PFSK-1 (cell line): ENCODE measurements around the gene TMEM87B.

Source experiments
- FOXP2 ChIP-seq: optimal IDR thresholded peaks from 2 replicates; pipeline ENCODE3; 2011; ENCODE audit warnings: borderline replicate concordance, control low read depth, inconsistent platforms; ENCODE audit not compliant: insufficient read depth; ENCODE audit errors: extremely low read length, extremely low read depth
- POLR2AphosphoS5 ChIP-seq: IDR thresholded peaks from 2 replicates; pipeline ENCODE4 v1.6.1; 2012; ENCODE audit warnings: low read depth, mild to moderate bottlenecking, control low read depth, low read length, moderate library complexity
- SIN3A ChIP-seq: IDR thresholded peaks from 2 replicates; pipeline ENCODE4 v1.6.1; 2012; ENCODE audit warnings: mild to moderate bottlenecking, low read length, moderate library complexity, borderline replicate concordance; ENCODE audit not compliant: insufficient read depth
- TAF1 ChIP-seq: IDR thresholded peaks from 2 replicates; pipeline ENCODE4 v1.6.1; 2012; ENCODE audit warnings: low read length, control low read depth, borderline replicate concordance; ENCODE audit not compliant: insufficient read depth
- TF ChIP-seq, protein P1 (sequence below), 2 experiments: IDR thresholded peaks; 2 replicates each; pipeline versions ENCODE4 v1.6.1 to v1.8.0; 2011 to 2012; ENCODE audit warnings: low read depth in 2 of 2, low read length in 2 of 2, control low read depth in 1 of 2, inconsistent platforms in 1 of 2, mild to moderate bottlenecking in 1 of 2, moderate library complexity in 1 of 2; ENCODE audit not compliant: insufficient read depth in 1 of 2

DNA sequence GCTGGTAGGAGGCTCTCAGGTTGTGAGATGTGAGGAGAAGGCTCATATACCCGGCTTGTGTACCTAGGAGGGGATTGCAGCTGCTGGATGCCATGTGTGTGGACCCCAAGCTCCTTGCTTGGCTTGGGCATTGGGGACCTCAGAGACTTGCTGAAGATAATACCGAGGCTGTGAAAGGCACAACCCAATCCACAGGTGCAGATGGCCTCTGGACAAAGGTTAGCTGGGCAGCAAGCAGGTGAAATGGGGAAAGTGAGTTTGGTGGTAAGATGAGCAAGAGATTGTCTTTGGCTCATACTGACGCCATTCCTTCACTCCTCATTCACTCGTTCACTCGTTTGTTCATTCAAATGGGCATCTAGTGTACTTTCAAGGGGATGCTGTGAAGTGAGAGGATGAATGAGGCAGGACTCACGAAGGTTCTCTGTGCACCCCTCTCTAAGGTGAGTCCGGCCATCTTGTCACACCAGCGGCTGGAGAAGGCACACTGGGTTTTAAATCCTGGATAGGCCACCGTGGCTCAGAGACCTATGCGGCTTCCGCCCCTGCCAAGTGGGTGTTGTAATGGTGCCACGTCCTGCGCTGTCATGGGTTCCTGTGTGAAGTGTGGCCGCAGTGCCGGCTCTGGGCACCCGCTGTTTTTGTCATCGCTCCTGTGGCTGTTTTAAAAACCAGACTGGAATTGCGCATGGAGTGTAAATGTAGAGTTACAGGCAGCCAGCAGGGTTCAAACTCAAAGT lies 96.8 kb downstream of the TMEM87B start:
- TF ChIP-seq, protein P1, sequence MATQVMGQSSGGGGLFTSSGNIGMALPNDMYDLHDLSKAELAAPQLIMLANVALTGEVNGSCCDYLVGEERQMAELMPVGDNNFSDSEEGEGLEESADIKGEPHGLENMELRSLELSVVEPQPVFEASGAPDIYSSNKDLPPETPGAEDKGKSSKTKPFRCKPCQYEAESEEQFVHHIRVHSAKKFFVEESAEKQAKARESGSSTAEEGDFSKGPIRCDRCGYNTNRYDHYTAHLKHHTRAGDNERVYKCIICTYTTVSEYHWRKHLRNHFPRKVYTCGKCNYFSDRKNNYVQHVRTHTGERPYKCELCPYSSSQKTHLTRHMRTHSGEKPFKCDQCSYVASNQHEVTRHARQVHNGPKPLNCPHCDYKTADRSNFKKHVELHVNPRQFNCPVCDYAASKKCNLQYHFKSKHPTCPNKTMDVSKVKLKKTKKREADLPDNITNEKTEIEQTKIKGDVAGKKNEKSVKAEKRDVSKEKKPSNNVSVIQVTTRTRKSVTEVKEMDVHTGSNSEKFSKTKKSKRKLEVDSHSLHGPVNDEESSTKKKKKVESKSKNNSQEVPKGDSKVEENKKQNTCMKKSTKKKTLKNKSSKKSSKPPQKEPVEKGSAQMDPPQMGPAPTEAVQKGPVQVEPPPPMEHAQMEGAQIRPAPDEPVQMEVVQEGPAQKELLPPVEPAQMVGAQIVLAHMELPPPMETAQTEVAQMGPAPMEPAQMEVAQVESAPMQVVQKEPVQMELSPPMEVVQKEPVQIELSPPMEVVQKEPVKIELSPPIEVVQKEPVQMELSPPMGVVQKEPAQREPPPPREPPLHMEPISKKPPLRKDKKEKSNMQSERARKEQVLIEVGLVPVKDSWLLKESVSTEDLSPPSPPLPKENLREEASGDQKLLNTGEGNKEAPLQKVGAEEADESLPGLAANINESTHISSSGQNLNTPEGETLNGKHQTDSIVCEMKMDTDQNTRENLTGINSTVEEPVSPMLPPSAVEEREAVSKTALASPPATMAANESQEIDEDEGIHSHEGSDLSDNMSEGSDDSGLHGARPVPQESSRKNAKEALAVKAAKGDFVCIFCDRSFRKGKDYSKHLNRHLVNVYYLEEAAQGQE (IDR thresholded peaks at IDR 0.05; ENCODE audit: insufficient read depth in 1 of 2, low read depth in 2 of 2, low read length in 2 of 2): no peak
- TF ChIP-seq SIN3A: no peak
- no peak for TF ChIP-seq POLR2AphosphoS5
- no peak for TF ChIP-seq TAF1
- no peak for TF ChIP-seq FOXP2
